Stimulated activated CD4-positive, alpha-beta T cell treated with anti-CD3 and anti-CD28 coated beads, Interleukin-4, amount 100 ng/mL, for 24 hours (primary cell): ENCODE measurements around the gene NRG4.
"Not testable (repeated sequence)": the region's sequence is repeated elsewhere in the genome, so short reads cannot be mapped to it uniquely, and the experiment has no call there.

Source experiments
- DNase-seq: peaks from one replicate; pipeline ENCODE4 v3.0.0-alpha.2; 2020

The NRG4 gene, protein sequence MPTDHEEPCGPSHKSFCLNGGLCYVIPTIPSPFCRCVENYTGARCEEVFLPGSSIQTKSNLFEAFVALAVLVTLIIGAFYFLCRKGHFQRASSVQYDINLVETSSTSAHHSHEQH

GRCh38 chr15:76011627-76012551, at the start of gene NRG4:
NRG4 (minus strand) TSS chr15:76012424; CDS start chr15:76011230, 1,194 bp downstream.
- DNase-seq = no peak

- DNase-seq = no peak
Measured at GRCh38 chr15:76061700-76062099, 49.5 kb upstream of the NRG4 start.

DNA sequence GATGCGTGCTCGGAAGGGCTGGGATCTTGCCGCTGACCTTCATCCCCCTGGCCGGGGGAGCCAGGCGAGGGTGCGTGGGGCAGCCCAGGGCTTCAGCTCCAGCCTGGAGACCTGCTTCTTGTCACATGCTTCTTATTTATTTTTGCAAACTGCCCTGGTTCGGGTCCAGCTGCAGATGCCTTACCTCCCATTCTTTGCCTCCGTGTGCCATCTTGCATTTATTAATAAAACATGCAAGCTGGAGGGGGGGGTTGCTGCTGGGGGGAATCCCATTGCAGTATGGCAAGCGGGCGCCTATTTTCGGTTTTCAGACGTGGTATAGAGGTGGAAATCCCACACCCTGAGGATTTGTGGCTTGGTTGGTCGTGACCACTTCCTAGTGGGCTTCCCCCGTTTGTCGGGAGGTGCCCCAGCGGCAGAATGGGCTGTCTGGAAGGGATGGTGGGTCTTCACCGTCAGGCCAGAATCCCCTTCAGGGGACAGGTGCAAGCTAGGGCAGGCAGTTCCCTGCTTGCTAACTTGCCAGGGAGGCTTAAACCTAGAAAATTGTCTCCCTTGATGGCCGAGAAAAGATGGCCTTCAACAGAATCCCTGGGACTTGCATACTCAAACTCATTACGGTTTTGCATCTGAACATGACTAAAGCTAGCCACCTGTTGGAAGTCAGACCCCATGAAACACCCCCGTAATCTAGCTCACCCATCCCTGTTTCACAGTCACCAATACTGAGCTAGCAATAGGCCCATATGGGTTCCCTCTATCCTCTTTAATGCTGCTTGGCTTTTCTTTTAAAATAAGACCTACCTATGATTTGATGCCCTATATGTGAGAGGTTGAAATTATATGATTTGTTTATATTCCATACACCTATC, 48.1 kb upstream of the NRG4 start:
- peak; percentile 38 for DNase-seq

GRCh38 chr15:76059320-76060117, 47.3 kb upstream of the NRG4 start, which contains the start of gene TMEM266:
TMEM266 (plus strand) TSS chr15:76059985; CDS start chr15:76134264, 74,279 bp downstream.
- no peak for DNase-seq

DNA sequence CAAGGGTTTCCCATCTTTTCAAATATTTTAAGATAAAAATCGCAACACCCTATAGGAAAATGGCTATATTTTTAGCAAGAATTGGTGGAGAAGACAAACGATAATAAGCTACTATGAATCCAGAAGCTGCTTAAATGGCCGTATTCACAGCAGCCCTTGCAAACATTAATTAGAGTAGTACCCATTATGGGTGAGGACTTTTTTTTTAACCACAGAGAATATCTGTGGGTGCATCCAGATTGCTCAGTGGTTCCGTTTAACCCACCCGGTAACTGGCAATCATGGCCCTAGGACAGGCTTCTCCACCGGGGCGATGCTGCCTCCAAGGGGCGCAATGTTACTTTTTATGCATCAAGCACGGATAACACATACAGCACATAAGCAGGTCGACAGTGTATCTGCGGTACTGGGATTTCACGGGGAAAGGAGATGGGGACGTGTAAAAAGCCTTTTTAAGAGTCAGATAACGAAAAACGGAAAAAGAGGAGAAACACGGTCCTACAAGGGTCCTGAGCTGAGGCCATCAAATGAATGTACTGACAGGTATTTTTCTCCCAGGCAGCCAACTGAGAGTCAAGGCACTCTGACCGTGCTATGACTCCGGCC, 46.6 kb upstream of the NRG4 start:
- DNase-seq = peak; percentile 15

DNA sequence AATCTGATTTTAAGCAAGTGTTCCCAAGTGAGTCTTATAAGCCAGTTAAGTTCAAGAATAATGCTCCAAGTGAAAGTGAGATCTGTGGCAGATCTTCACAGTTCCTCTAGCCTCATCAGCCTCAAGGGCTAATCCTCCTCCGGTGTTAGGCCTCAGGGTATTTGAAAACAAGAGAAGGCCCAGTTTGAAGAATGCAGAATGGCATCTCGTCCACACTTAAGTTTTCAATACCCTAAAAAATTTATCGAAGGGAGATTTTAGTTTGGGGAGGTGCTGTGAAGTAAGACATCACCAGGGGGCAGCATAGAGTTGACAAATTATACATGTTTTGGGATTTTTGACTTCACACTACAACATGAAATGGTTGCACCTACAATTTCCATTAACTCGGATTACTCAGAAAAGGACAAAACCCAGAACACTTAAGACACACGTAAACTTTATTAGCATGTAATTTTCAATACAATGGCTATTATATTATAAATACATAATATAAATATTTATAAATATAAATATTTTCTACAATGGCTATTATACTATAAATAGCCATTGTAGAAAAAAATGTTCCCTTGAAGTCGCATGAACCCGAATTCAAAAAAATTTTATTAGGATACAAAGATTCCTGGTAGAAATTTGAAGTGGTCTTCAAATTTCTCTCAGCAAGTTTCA, 45.2 kb upstream of the NRG4 start:
- peak; percentile 57 for DNase-seq

- no peak for DNase-seq
Measured at GRCh38 chr15:76056931-76057330, 44.7 kb upstream of the NRG4 start.

- DNase-seq = not testable (repeated sequence)
Measured at GRCh38 chr15:76054201-76054600, 42.0 kb upstream of the NRG4 start.

- no peak for DNase-seq
Measured at GRCh38 chr15:76038512-76038911, 26.3 kb upstream of the NRG4 start.

GRCh38 chr15:76035593-76035992, 23.4 kb upstream of the NRG4 start:
- DNase-seq = no peak

DNA sequence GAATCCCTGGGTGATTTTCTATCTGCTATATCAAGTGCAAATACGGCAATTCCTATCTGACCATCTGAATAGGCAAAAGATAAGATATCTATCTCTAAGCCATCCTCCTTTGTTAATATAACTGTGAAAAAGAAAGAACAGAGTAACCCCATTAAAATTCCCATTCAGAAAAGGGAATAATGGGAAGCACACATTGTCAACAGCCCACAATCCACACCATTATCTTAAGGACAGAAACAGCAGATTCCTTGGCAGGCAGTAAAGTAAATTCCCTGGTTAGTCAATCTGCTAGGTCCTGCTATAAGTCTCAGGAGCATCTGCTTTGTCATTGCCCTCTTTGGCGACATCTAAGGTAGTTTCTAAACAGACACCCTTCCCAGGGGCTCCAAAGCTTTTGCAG, 21.9 kb upstream of the NRG4 start:
- DNase-seq = no peak

DNA sequence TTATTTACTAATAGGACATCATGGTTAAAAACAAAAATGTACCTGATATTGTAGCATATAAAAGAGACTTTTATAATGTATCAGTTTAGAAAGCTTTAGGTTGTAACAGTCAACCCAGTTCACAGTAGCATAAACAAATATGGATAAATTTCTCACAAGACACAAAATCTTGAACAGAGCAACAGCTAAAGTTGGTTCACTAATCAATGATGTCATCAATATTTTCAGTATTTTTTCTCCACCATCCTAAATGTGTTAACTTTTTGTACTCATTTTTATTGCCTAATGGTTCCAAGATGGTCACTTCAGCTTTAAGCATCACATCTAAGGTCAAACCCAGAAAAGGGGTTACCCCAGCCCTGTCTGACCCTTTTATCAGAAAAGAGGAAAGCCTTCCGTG, 21.2 kb upstream of the NRG4 start:
- no peak for DNase-seq

GRCh38 chr15:76032046-76032445, 19.8 kb upstream of the NRG4 start:
- no peak for DNase-seq

DNA sequence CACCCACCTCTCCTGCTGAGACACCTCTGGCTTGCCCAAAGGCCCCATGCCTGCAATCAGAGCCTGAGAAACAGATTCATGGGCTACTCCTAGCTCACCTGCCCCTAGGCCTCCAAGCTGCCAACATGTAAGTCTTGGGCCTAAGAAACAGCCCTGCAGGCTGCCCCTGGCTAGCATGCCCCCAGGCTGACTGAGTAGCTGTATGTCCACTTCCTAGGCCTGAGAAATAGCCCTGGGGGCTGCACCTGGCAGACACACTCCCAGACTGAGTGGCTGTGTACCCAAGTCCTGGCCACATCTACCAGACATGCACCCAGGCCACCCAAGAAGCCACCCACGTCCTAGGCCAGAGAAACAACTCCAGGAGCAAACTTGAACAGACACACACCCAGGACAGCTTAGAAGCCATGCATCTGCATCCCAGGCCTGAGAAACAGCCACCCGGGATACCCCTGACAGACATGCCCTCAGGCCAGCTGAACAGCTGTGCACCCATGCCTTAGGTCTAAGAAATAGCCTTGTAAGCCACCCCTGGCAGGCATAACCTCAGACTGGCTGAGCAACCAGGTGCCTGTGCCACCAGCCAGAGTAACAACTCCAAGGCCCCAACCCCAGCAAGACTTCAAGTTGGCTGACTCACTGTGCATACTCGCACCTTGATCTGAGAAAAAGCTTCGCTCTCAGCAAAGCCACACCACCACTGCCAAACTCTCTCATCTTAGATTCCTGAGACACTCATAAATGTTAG, 12.0 kb upstream of the NRG4 start:
- no peak for DNase-seq

DNA sequence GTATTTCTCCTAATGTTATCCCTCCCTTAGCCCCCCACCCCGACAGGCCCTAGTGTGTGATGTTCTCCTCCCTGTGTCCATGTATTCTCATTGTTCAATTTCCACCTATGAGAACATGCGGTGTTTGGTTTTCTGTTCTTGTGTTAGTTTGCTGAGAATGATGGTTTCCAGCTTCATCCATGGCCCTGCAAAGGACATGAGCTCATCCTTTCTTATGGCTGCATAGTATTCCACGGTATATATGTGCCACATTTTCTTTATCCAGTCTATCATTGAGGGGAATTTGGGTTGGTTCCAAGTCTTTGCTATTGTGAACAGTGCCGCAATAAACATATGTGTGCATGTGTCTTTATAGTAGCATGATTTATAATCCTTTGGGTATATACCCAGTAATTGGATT, 1.2 kb upstream of the NRG4 start:
- DNase-seq = not testable (repeated sequence)

GRCh38 chr15:76010613-76011012, 1.6 kb downstream of the NRG4 start:
- no peak for DNase-seq

GRCh38 chr15:76006136-76006778, 6.0 kb downstream of the NRG4 start:
- no peak for DNase-seq

- no peak for DNase-seq
Measured at GRCh38 chr15:76003364-76003763, 8.9 kb downstream of the NRG4 start.

- no peak for DNase-seq
Measured at GRCh38 chr15:75995611-75996010, 16.6 kb downstream of the NRG4 start.

- no peak for DNase-seq
Measured at GRCh38 chr15:75994220-75994619, 18.0 kb downstream of the NRG4 start.
